Loucy (cell line): ENCODE data around the gene KIF17.

ENCODE experiments used
- EZH2phosphoT487 ChIP-seq: fragments of 200-600 bp; IDR thresholded peaks from 2 replicates; pipeline ENCODE4 v1.6.1; 2018; ENCODE audit warnings: antibody characterized with exemption, mild to moderate bottlenecking, moderate library complexity, borderline replicate concordance
- TF ChIP-seq, protein P1 (sequence below): fragments of 200-600 bp; sonication (generic); conservative IDR thresholded peaks from 2 replicates; pipeline ENCODE4 v1.5.1; 2014; ENCODE audit warnings: mild to moderate bottlenecking, antibody characterized with exemption, low read length

- TF ChIP-seq, protein P1, sequence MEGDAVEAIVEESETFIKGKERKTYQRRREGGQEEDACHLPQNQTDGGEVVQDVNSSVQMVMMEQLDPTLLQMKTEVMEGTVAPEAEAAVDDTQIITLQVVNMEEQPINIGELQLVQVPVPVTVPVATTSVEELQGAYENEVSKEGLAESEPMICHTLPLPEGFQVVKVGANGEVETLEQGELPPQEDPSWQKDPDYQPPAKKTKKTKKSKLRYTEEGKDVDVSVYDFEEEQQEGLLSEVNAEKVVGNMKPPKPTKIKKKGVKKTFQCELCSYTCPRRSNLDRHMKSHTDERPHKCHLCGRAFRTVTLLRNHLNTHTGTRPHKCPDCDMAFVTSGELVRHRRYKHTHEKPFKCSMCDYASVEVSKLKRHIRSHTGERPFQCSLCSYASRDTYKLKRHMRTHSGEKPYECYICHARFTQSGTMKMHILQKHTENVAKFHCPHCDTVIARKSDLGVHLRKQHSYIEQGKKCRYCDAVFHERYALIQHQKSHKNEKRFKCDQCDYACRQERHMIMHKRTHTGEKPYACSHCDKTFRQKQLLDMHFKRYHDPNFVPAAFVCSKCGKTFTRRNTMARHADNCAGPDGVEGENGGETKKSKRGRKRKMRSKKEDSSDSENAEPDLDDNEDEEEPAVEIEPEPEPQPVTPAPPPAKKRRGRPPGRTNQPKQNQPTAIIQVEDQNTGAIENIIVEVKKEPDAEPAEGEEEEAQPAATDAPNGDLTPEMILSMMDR = no peak
- TF ChIP-seq EZH2phosphoT487 = no peak
These were observed 68.9 kb downstream of the KIF17 start for GRCh38 chr1:20648946-20649345.
